HL-60 (cell line): ENCODE data around the gene ACAD11.

Experiments used
- DNase-seq, 2 experiments: peaks; one replicate each; pipeline ENCODE4 v3.0.0-alpha.2; 2010 to 2020; ENCODE audit warnings: low read depth in 1 of 2, low spot score in 1 of 2
- H3K27ac ChIP-seq: fragments of 250-450 bp; sonication (Bioruptor Pico); replicated peaks from 2 replicates; pipeline ENCODE4 v1.5.1; 2020; ENCODE audit warnings: mild to moderate bottlenecking, moderate library complexity
- H3K27me3 ChIP-seq: fragments of 250-450 bp; sonication (Bioruptor Pico); 2 replicates; pipeline ENCODE4 v1.5.1; 2021; ENCODE audit warnings: mild to moderate bottlenecking, moderate library complexity; ENCODE audit not compliant: insufficient read depth, poor library complexity, severe bottlenecking
- H3K4me3 ChIP-seq: replicated peaks from 2 replicates; pipeline ENCODE4 v1.5.1; 2011; ENCODE audit warnings: mild to moderate bottlenecking, control low read depth, low read length; ENCODE audit not compliant: insufficient read depth
- CTCF ChIP-seq: IDR thresholded peaks from one replicate; pipeline ENCODE4 v1.5.1; 2011; ENCODE audit warnings: low read length, control low read depth, inconsistent platforms; ENCODE audit not compliant: insufficient read depth
- GABPA ChIP-seq: IDR thresholded peaks from 2 replicates; pipeline ENCODE4 v1.6.1; 2012; ENCODE audit warnings: low read depth
- POLR2AphosphoS5 ChIP-seq: IDR thresholded peaks from 2 replicates; pipeline ENCODE4 v1.6.1; 2012; ENCODE audit warnings: low read depth
- SPI1 ChIP-seq: IDR thresholded peaks from 2 replicates; pipeline ENCODE4 v1.6.1; 2012; ENCODE audit warnings: low read depth, mild to moderate bottlenecking, borderline replicate concordance
- TF ChIP-seq, protein P1 (sequence below): IDR thresholded peaks from 2 replicates; pipeline ENCODE4 v1.6.1; 2012; ENCODE audit warnings: low read depth; ENCODE audit not compliant: insufficient replicate concordance

Gene ACAD11

DNA sequence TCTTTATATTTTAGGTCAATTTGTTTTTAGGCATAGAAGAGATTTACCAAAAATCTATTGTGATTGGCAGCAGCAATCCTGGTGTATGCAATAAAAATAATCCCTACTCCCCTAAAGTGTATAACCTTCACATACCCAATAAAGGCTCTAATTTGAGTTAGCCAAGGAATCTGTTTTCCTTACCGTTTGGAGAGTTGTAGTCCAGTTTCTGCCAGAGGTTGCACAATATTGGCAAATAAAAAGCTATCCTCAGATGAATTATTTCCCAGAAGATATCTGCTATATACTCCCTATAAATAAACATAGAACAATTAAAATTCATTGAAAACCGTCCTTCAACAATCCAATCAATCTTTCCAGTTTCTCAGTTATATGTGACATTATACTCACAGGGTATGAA lies 31.5 kb downstream of the ACAD11 start:
- Histone ChIP-seq H3K27me3 (no peaks in the 10 kb centered on the region), H3K4me3 (no peak overlapping the region), H3K27ac (no peak overlapping the region)
- TF ChIP-seq GABPA (no peak), CTCF (no peak)
- no peak for DNase-seq

DNA sequence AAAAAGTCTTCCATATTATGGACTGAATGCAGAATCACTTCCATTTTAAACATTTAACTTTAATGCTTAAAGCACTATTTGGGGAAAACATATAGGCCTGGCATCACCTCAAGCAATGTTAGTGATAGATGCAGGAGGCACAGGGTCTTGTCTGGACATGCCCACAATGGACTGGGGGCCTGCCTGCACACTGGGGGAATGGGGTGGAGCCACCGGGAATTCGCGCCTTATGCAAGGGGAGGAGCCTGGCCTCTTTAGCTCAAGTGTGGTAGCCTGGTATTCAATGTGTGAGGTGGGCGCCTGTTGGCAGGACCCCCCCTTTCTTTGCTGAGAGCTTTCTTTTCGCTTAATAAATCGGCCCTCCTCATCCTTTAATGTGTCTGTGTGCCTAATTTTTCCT lies 32.7 kb downstream of the ACAD11 start:
- no peak overlapping the region for H3K27ac ChIP-seq
- no peaks in the 10 kb centered on the region for H3K27me3 ChIP-seq
- no peak for TF ChIP-seq POLR2AphosphoS5
- TF ChIP-seq SPI1, result no peak
- TF ChIP-seq CTCF, result no peak
- TF ChIP-seq GABPA, result no peak
- TF ChIP-seq, protein P1, sequence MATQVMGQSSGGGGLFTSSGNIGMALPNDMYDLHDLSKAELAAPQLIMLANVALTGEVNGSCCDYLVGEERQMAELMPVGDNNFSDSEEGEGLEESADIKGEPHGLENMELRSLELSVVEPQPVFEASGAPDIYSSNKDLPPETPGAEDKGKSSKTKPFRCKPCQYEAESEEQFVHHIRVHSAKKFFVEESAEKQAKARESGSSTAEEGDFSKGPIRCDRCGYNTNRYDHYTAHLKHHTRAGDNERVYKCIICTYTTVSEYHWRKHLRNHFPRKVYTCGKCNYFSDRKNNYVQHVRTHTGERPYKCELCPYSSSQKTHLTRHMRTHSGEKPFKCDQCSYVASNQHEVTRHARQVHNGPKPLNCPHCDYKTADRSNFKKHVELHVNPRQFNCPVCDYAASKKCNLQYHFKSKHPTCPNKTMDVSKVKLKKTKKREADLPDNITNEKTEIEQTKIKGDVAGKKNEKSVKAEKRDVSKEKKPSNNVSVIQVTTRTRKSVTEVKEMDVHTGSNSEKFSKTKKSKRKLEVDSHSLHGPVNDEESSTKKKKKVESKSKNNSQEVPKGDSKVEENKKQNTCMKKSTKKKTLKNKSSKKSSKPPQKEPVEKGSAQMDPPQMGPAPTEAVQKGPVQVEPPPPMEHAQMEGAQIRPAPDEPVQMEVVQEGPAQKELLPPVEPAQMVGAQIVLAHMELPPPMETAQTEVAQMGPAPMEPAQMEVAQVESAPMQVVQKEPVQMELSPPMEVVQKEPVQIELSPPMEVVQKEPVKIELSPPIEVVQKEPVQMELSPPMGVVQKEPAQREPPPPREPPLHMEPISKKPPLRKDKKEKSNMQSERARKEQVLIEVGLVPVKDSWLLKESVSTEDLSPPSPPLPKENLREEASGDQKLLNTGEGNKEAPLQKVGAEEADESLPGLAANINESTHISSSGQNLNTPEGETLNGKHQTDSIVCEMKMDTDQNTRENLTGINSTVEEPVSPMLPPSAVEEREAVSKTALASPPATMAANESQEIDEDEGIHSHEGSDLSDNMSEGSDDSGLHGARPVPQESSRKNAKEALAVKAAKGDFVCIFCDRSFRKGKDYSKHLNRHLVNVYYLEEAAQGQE, result no peak
- DNase-seq, result no peak
- no peak overlapping the region for H3K4me3 ChIP-seq

DNA sequence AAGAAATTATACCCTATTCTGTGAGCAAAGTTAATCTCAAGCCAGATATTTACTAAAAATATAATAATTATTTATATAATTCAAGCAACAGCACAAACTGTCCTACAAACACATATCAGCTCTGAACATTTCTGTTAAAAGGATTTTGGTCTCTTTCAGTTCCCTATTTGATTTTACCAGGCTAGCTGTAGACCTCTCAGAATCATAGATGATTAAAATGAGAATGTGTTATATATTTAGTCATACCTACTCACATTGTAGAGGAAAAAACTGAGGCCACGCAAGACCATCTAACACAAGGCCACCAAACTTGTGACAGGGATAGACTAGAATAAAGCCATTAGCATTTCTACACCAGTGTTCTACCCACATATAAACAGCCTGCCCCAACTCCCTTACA lies 34.0 kb downstream of the ACAD11 start:
- H3K27me3 ChIP-seq, result no peaks in the 10 kb centered on the region
- TF ChIP-seq POLR2AphosphoS5, result no peak
- no peak overlapping the region for H3K4me3 ChIP-seq
- H3K27ac ChIP-seq, result no peak overlapping the region
- no peak for DNase-seq

DNA sequence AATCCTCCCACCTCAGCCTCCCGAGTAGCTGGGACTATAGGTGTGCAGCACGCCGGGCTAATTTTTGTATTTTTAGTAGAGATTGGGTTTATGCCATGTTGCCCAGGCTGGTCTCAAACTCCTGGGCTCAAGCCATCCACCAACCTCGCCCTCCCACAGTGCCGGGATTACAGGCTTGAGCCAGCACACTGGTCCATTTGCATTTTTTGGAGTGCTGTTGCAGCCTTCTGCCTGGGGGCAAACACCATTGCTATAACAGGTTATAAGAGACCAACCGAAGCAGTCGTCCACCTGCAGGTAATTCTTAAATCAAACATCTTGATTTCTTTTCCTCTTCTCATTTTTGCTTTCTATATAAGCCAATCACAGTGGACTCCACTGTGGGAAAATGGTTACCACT lies 34.8 kb downstream of the ACAD11 start:
- H3K27ac ChIP-seq, result no peak overlapping the region
- no peak for TF ChIP-seq SPI1
- TF ChIP-seq POLR2AphosphoS5, result no peak
- no peak for TF ChIP-seq CTCF
- no peak for TF ChIP-seq GABPA
- TF ChIP-seq, protein P1, result no peak
- no peak for DNase-seq
- H3K4me3 ChIP-seq, result no peak overlapping the region
- H3K27me3 ChIP-seq, result no peaks in the 10 kb centered on the region

- DNase-seq, result no peak
- no peaks in the 10 kb centered on the region for H3K27me3 ChIP-seq
- no peak overlapping the region for H3K27ac ChIP-seq
- no peak for TF ChIP-seq GABPA
- TF ChIP-seq, protein P1, result no peak
- no peak for TF ChIP-seq CTCF
- no peak for TF ChIP-seq POLR2AphosphoS5
- TF ChIP-seq SPI1, result no peak
- no peak overlapping the region for H3K4me3 ChIP-seq
Measured at GRCh38 chr3:132623646-132624045, 36.0 kb downstream of the ACAD11 start.
